SK-N-SH (cell line): ENCODE results near the gene GALNT11. TPM values are rescaled to one million over a fixed set of nuclear protein-coding genes. Genes with fewer than 3 reads are reported as not detected.

Experiments
- CTCF ChIA-PET: fragments of 300-600, 350-600 bp; formaldehyde crosslinking; extraction: SDS; loops from one replicate; lab custom pipeline; 2021; lab: Yijun Ruan, JAX
- POLR2A ChIA-PET: fragments of 350-600 bp; sonication (Branson Sonifier 250); formaldehyde crosslinking; extraction: SDS; loops from one replicate; lab custom pipeline; 2020; ENCODE audit warnings: antibody characterized with exemption, inconsistent platforms; lab: Yijun Ruan, JAX
- DNase-seq: peaks from one replicate; pipeline ENCODE4 v3.0.0; 2012
- H2AFZ ChIP-seq: fragments of 200-600 bp; sonication (generic); 2 replicates; pipeline ENCODE4 v1.8.1; 2016; ENCODE audit warnings: antibody characterized with exemption, mild to moderate bottlenecking, low read depth
- H3F3A ChIP-seq: fragments of 200-600 bp; sonication (generic); replicated peaks from 2 replicates; pipeline ENCODE3; 2016; ENCODE audit warnings: antibody characterized with exemption, mild to moderate bottlenecking; ENCODE audit not compliant: insufficient read depth
- H3K27ac ChIP-seq, 2 experiments: fragments of 200-500 bp in 1 of 2; fragments of 200-600 bp in 1 of 2; sonication (Bioruptor generic) in 1 of 2; sonication (generic), shearing (Covaris generic) in 1 of 2; 2 replicates each; pipeline versions ENCODE4 v1.5.1 to v1.6.1; 2014 to 2016; ENCODE audit warnings: low read depth in 2 of 2, inconsistent platforms in 1 of 2, low read length in 1 of 2, mild to moderate bottlenecking in 1 of 2, mixed read lengths in 1 of 2
- H3K27me3 ChIP-seq: fragments of 200-600 bp; sonication (generic), shearing (Covaris generic); 2 replicates; pipeline ENCODE4 v1.6.1; 2016; ENCODE audit warnings: mixed run types; ENCODE audit not compliant: insufficient read depth
- H3K36me3 ChIP-seq, 2 experiments: fragments of 200-500 bp in 1 of 2; fragments of 200-600 bp in 1 of 2; sonication (Bioruptor generic) in 1 of 2; sonication (generic) in 1 of 2; replicated peaks in 1 of 2; 2 replicates each; pipeline versions ENCODE3 to v1.5.1; 2014 to 2016; ENCODE audit warnings: low read length in 1 of 2, mild to moderate bottlenecking in 1 of 2; ENCODE audit not compliant: insufficient read depth in 2 of 2, control insufficient read depth in 1 of 2
- H3K4me1 ChIP-seq, 2 experiments: fragments of 200-500 bp in 1 of 2; fragments of 200-600 bp in 1 of 2; sonication (Bioruptor generic) in 1 of 2; sonication (generic), shearing (Covaris generic) in 1 of 2; 2 replicates each; pipeline versions ENCODE4 v1.5.1 to v1.6.1; 2014 to 2016; ENCODE audit warnings: low read depth in 1 of 2, low read length in 1 of 2, mixed run types in 1 of 2; ENCODE audit not compliant: insufficient read depth in 2 of 2, control insufficient read depth in 1 of 2
- H3K4me2 ChIP-seq: fragments of 200-600 bp; sonication (generic), shearing (Covaris generic); 2 replicates; pipeline ENCODE4 v1.6.1; 2017; ENCODE audit warnings: mixed run types
- H3K4me3 ChIP-seq, 2 experiments: fragments of 200-500 bp in 1 of 2; fragments of 200-600 bp in 1 of 2; sonication (Bioruptor generic) in 1 of 2; sonication (generic), shearing (Covaris generic) in 1 of 2; 2 replicates each; pipeline versions ENCODE4 v1.5.1 to v1.8.1; 2014 to 2016; ENCODE audit warnings: low read depth in 2 of 2, inconsistent platforms in 1 of 2, low read length in 1 of 2, mild to moderate bottlenecking in 1 of 2, mixed read lengths in 1 of 2, moderate library complexity in 1 of 2
- H3K79me2 ChIP-seq: fragments of 200-600 bp; sonication (generic); 2 replicates; pipeline ENCODE4 v1.8.1; 2017; ENCODE audit warnings: mild to moderate bottlenecking; ENCODE audit not compliant: insufficient read depth
- H3K9ac ChIP-seq: fragments of 200-600 bp; sonication (generic); 2 replicates; pipeline ENCODE4 v1.6.1; 2017; ENCODE audit warnings: mixed run types
- H3K9me2 ChIP-seq: fragments of 200-600 bp; sonication (generic); 2 replicates; pipeline ENCODE4 v1.6.1; 2017; ENCODE audit warnings: mixed run types
- H3K9me3 ChIP-seq: fragments of 200-600 bp; sonication (generic); 2 replicates; pipeline ENCODE4 v1.6.1; 2017; ENCODE audit warnings: mixed run types, mild to moderate bottlenecking, moderate library complexity
- H4K20me1 ChIP-seq: fragments of 200-600 bp; sonication (generic); 2 replicates; pipeline ENCODE4 v1.6.1; 2017; ENCODE audit warnings: mild to moderate bottlenecking, mixed run types; ENCODE audit not compliant: insufficient read depth
- GABPA ChIP-seq: IDR thresholded peaks from 2 replicates; pipeline ENCODE4 v1.4.0; 2012; ENCODE audit warnings: low read depth, mild to moderate bottlenecking
- GATA2 ChIP-seq: sonication (generic); formaldehyde crosslinking; IDR thresholded peaks from 2 replicates; pipeline ENCODE4 v1.5.0; 2020; ENCODE audit warnings: mild to moderate bottlenecking, missing genetic modification reagents
- MXI1 ChIP-seq: IDR thresholded peaks from 2 replicates; pipeline ENCODE4 v1.6.1; 2012; ENCODE audit warnings: mild to moderate bottlenecking, low read depth, low read length, improper control_type of control experiment
- NFIC ChIP-seq: IDR thresholded peaks from 2 replicates; pipeline ENCODE4 v1.4.0; 2012; ENCODE audit warnings: borderline replicate concordance
- POLR2AphosphoS5 ChIP-seq: IDR thresholded peaks from 2 replicates; pipeline ENCODE4 v1.6.1; 2012; ENCODE audit warnings: low read depth, low read length
- RAD21 ChIP-seq: IDR thresholded peaks from 2 replicates; pipeline ENCODE4 v1.6.1; 2012; ENCODE audit warnings: mild to moderate bottlenecking, low read length
- SIN3A ChIP-seq: IDR thresholded peaks from 2 replicates; pipeline ENCODE4 v1.6.1; 2012; ENCODE audit warnings: low read depth, mild to moderate bottlenecking, low read length, moderate library complexity, borderline replicate concordance
- TAF1 ChIP-seq: IDR thresholded peaks from 2 replicates; pipeline ENCODE4 v1.6.1; 2012; ENCODE audit warnings: low read depth, mild to moderate bottlenecking, low read length, moderate library complexity, borderline replicate concordance
- TCF12 ChIP-seq: IDR thresholded peaks from 2 replicates; pipeline ENCODE4 v1.4.0; 2012
- TEAD4 ChIP-seq: IDR thresholded peaks from 2 replicates; pipeline ENCODE4 v1.4.0; 2012; ENCODE audit warnings: mild to moderate bottlenecking, borderline replicate concordance; ENCODE audit not compliant: insufficient read depth
- YY1 ChIP-seq: IDR thresholded peaks from 2 replicates; pipeline ENCODE4 v1.4.0; 2012; ENCODE audit warnings: low read depth, mild to moderate bottlenecking
- WGBS: methylation state at CpG from one replicate; pipeline ENCODE4 v1.1.6; 2017; ENCODE audit warnings: low lambda C conversion rate; 5-methylcytosine and 5-hydroxymethylcytosine counted together
- polyA plus RNA-seq, 3 experiments: library from polyadenylated mRNA; depleted of rRNA; stranded (reverse); fragments of >200 nt; gene quantifications; 2 replicates each; pipeline ENCODE4 v1.2.3, GENCODE V29; 2012
- TF ChIP-seq, protein P1 (sequence below): fragments of 150-350 bp; IDR thresholded peaks from 2 replicates; pipeline ENCODE4 v1.6.1; 2016; ENCODE audit warnings: mild to moderate bottlenecking, low read depth, low read length
- TF ChIP-seq, protein P2 (sequence below): IDR thresholded peaks from 2 replicates; pipeline ENCODE4; 2012
- TF ChIP-seq, protein P3 (sequence below): IDR thresholded peaks from 2 replicates; pipeline ENCODE4 v1.6.1; 2012; ENCODE audit warnings: mild to moderate bottlenecking, low read depth, low read length, moderate library complexity
- TF ChIP-seq, protein P4 (sequence below): fragments of 200-600 bp; sonication (generic); IDR thresholded peaks from 2 replicates; pipeline ENCODE4 v1.6.1; 2017; ENCODE audit warnings: antibody characterized with exemption, mild to moderate bottlenecking, moderate library complexity

GALNT11 gene
- polyA plus RNA-seq, 1 of the 3 experiments (the other 2 are of a cell fraction), result 70.0 TPM

DNA sequence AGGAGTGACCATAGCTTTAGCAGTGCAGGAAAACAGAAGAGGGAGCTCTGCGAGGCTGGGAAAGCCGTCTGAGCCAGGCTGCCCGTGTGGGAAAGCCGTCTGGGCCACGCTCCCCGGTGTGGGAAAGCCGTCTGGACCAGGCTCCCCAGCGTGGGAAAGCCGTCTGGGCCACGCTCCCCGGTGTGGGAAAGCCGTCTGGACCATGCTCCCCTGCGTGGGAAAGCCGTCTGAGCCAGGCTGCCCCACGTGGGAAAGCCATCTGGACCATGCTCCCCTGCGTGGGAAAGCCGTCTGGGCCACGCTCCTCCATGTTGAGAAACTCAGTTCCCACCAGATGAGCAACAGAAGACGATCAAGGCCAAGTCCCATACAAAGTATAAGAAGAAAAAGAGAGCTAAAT lies 101.8 kb downstream of the GALNT11 start:
- no peak for DNase-seq
- Histone ChIP-seq H3K27ac (no peak overlapping the region), H3K9me3 (no peaks in the 10 kb centered on the region), H3F3A (no peaks in the 10 kb centered on the region)
- TF ChIP-seq, protein P1, sequence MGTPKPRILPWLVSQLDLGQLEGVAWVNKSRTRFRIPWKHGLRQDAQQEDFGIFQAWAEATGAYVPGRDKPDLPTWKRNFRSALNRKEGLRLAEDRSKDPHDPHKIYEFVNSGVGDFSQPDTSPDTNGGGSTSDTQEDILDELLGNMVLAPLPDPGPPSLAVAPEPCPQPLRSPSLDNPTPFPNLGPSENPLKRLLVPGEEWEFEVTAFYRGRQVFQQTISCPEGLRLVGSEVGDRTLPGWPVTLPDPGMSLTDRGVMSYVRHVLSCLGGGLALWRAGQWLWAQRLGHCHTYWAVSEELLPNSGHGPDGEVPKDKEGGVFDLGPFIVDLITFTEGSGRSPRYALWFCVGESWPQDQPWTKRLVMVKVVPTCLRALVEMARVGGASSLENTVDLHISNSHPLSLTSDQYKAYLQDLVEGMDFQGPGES, result no peak
- TF ChIP-seq SIN3A (no peak), TAF1 (no peak), TCF12 (no peak), GATA2 (CRISPR knock-in tag) (no peak), NFIC (no peak), RAD21 (no peak), YY1 (no peak), GABPA (no peak), TEAD4 (no peak)
- TF ChIP-seq, protein P2, sequence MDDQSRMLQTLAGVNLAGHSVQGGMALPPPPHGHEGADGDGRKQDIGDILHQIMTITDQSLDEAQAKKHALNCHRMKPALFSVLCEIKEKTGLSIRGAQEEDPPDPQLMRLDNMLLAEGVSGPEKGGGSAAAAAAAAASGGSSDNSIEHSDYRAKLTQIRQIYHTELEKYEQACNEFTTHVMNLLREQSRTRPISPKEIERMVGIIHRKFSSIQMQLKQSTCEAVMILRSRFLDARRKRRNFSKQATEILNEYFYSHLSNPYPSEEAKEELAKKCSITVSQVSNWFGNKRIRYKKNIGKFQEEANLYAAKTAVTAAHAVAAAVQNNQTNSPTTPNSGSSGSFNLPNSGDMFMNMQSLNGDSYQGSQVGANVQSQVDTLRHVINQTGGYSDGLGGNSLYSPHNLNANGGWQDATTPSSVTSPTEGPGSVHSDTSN, result no peak
- TF ChIP-seq, all 33 proteins: peak for 0
- no peak overlapping the region for H3K9ac ChIP-seq
- no peak overlapping the region for H3K4me3 ChIP-seq
- H2AFZ ChIP-seq, result no peak overlapping the region
- ChIA-PET CTCF (interaction anchor here (0.8 to 1.4 kb wide), 5 partner anchors 9 to 580 kb away, joined by 3 to 6 read pairs (median 3); no protein-coding TSS in a partner anchor), POLR2A (no interaction called here)
- peaks cover 73 to 78% of the 10 kb centered on the region in 2 experiments for H3K36me3 ChIP-seq
- no peaks in the 10 kb centered on the region for H3K9me2 ChIP-seq
- no peak overlapping the region for H3K4me2 ChIP-seq
- no peaks in the 10 kb centered on the region for H3K79me2 ChIP-seq
- no peaks in the 10 kb centered on the region for H3K27me3 ChIP-seq
- 94% methylated on average over 19 of the region's 19 CpGs for WGBS
- no peaks in the 10 kb centered on the region for H4K20me1 ChIP-seq
- H3K4me1 ChIP-seq, result no peaks in the 10 kb centered on the region; a peak in 1 of 4 replicates

DNA sequence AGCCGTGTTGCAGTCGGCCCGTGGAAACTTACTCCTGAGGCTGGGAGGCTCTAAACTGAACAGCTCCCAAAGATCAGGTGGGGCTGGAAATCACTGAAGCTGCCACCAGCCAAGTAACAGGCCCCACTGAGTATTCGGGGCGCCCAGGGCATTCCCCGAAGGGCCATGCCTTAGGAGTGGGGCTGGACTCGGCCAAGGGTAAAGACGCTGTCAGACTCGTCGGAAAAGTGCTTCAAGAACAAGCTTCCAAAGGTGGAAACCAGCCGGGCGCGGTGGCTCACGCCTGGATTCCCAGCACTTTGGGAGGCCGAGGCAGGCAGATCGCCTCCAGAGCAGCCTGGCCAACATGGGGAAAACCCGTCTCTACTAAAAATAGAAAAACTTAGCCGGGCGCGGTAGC lies 102.8 kb downstream of the GALNT11 start:
- no peaks in the 10 kb centered on the region for H3K9me3 ChIP-seq
- CTCF ChIA-PET, result interaction anchor here (0.9 to 1.4 kb wide), 2 partner anchors 19 to 345 kb away, joined by 4 read pairs; no protein-coding TSS in a partner anchor
- no peak for TF ChIP-seq POLR2AphosphoS5
- no peak for TF ChIP-seq TEAD4
- TF ChIP-seq MXI1, result no peak
- TF ChIP-seq, protein P3, sequence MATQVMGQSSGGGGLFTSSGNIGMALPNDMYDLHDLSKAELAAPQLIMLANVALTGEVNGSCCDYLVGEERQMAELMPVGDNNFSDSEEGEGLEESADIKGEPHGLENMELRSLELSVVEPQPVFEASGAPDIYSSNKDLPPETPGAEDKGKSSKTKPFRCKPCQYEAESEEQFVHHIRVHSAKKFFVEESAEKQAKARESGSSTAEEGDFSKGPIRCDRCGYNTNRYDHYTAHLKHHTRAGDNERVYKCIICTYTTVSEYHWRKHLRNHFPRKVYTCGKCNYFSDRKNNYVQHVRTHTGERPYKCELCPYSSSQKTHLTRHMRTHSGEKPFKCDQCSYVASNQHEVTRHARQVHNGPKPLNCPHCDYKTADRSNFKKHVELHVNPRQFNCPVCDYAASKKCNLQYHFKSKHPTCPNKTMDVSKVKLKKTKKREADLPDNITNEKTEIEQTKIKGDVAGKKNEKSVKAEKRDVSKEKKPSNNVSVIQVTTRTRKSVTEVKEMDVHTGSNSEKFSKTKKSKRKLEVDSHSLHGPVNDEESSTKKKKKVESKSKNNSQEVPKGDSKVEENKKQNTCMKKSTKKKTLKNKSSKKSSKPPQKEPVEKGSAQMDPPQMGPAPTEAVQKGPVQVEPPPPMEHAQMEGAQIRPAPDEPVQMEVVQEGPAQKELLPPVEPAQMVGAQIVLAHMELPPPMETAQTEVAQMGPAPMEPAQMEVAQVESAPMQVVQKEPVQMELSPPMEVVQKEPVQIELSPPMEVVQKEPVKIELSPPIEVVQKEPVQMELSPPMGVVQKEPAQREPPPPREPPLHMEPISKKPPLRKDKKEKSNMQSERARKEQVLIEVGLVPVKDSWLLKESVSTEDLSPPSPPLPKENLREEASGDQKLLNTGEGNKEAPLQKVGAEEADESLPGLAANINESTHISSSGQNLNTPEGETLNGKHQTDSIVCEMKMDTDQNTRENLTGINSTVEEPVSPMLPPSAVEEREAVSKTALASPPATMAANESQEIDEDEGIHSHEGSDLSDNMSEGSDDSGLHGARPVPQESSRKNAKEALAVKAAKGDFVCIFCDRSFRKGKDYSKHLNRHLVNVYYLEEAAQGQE, result no peak
- TF ChIP-seq GABPA, result no peak
- TF ChIP-seq, protein P4, sequence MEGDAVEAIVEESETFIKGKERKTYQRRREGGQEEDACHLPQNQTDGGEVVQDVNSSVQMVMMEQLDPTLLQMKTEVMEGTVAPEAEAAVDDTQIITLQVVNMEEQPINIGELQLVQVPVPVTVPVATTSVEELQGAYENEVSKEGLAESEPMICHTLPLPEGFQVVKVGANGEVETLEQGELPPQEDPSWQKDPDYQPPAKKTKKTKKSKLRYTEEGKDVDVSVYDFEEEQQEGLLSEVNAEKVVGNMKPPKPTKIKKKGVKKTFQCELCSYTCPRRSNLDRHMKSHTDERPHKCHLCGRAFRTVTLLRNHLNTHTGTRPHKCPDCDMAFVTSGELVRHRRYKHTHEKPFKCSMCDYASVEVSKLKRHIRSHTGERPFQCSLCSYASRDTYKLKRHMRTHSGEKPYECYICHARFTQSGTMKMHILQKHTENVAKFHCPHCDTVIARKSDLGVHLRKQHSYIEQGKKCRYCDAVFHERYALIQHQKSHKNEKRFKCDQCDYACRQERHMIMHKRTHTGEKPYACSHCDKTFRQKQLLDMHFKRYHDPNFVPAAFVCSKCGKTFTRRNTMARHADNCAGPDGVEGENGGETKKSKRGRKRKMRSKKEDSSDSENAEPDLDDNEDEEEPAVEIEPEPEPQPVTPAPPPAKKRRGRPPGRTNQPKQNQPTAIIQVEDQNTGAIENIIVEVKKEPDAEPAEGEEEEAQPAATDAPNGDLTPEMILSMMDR, result no peak
- TF ChIP-seq, protein P1, result no peak
- peaks cover 0 to 5% of the 10 kb centered on the region in 2 experiments; a peak in 1 of 4 replicates for H3K4me1 ChIP-seq
- no peaks in the 10 kb centered on the region for H4K20me1 ChIP-seq
- H3K4me2 ChIP-seq, result no peak overlapping the region
- no peak overlapping the region for H3K9ac ChIP-seq
- H3F3A ChIP-seq, result no peaks in the 10 kb centered on the region
- no peaks in the 10 kb centered on the region for H3K27me3 ChIP-seq
- peaks cover 67 to 76% of the 10 kb centered on the region in 2 experiments for H3K36me3 ChIP-seq
- DNase-seq, result no peak
- no peak overlapping the region for H3K4me3 ChIP-seq
- 98% methylated on average over 20 of the region's 20 CpGs for WGBS
- no peaks in the 10 kb centered on the region for H3K79me2 ChIP-seq
- H3K27ac ChIP-seq, result no peak overlapping the region
- POLR2A ChIA-PET, result no interaction called here
- H2AFZ ChIP-seq, result no peak overlapping the region
- H3K9me2 ChIP-seq, result no peaks in the 10 kb centered on the region
